GM15510 (cell line): ENCODE results near the gene PIEZO1.

ENCODE experiments used
- POLR2A ChIP-seq: IDR thresholded peaks from 3 replicates; pipeline ENCODE4 v1.6.1; 2011; ENCODE audit warnings: borderline replicate concordance; ENCODE audit not compliant: insufficient read length; ENCODE audit errors: extremely low read depth

The PIEZO1 gene

DNA sequence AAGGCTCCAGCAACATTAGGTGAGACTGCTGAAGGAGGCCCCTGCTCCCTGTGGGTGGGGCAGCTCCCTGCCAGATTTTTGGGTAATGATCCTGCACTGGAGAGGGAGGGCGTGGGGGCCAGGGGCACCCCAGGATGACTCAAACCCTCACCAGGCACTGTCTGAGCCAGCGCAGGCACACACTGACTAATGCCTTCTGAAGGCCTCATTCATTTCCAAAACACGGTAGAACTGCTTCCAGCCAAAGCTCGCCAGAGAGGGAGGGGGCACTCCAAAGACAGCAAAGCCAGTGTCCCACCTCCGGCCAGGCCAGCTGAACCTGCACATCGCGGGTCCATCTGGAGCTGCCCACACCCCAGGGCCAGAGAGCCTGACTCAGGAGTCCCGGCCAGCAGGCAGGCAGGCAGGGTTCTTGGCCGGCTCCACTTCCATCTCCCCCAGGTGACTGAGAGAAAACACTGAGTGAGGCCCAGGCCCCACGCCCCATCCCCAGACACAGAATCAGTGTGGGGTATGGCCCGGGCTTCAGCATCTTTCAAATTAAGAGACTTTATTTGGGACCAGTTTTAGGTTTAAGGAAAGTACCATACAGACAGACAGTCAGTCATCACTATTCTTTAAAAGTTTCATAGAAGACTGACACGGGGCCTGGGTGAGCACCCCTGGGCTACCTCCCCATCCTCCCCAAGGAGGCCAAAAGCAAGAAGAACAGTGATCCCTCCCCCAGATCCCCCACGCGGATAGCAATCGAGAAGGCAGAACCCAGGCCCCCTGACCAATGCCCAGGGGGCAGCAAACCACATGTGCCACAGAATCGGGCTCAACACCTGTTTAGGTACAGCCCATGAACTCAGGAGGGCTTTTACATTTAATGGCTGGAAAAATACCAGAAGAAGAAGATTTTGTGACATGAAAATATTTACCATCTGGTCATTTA, 2.3 kb downstream of the PIEZO1 start:
- TF ChIP-seq POLR2A, result no peak

DNA sequence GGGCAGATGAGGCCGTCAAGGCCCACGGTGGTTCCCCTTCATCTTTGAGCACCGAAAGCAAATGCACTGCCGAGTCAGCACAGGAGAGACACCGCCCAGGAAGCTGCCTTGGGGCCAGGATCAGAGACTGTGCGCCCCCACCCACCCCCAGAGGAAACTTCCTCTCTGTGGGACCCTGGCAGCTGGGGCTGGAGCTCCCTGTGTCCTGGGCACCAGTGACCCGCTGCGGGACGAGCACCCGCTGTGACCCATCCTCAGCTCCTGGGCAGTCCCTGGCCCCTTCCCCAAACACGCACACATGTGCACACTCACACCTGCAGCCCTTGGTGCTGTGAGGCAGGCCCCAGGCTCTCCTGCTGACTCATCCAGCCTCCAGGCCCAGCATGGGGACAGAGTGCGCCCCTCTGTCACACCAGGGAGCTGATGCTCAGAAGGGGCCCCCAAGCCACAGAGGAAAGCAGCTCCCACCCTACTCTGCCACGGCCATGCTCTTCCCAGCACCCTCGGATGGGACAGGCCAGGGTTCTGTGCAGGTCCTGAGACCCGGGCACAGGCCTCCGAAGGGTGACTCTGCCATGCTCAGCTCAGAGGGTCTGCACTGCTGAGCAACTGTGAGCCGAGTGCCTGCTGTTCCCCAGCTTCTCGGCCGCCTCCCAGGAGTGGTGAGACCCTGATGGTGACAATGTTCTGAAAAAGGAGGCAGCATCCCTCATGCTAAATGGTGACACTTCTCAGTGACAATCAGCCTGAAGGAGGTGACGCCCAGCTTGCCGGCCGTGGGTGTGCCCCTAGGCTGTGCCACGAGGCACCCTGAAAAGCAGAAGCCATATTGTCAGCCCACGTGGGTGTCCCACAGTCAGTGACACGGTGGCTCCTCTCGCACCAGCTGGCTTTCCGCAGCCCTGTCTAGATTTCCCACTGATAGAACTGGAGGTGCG, 3.6 kb downstream of the PIEZO1 start:
- TF ChIP-seq POLR2A, result peak; percentile 41

DNA sequence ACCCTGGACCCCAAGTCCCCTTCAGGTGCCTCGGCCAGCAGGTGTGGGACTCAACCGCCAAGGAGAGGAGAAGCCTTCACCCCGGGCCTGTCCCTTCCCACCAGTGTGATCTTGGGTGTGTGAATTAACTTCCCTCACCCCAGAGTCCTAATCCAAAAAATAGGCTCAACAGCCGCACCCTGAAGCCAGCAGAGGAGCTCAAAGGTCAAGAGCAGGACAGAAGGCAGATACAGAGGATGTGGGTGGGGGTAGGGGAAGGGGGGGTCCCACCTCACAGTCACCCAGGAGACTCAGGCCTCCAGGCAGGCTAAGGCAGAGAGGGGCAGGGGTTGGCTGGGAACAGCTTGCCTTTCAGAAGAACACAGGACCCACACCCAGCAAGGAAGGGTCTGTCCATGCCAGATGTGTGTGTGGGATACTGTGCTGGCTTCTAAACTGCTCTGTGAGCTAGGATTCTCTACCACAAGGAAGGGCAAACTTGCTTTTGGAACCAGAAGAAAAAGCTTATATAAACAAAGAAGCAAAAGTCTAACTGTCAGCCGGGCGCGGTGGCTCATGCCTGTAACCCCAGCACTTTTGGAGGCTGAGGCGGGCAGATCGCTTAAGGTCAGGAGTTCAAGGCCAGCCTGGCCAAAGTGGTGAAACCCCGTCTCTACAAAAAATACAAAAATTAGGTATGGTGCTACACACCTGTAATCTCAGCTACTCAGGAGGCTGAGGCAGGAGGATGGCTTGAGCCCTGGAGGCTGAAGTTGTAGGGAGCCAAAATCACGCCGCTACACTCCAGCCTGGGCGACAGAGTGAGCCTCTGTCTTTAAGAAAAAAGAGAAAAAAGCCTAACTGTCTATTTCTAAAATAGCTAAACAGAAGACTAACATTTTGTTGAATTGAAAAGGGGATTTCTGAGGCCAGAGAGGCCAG, 4.6 kb downstream of the PIEZO1 start:
- TF ChIP-seq POLR2A, result no peak

DNA sequence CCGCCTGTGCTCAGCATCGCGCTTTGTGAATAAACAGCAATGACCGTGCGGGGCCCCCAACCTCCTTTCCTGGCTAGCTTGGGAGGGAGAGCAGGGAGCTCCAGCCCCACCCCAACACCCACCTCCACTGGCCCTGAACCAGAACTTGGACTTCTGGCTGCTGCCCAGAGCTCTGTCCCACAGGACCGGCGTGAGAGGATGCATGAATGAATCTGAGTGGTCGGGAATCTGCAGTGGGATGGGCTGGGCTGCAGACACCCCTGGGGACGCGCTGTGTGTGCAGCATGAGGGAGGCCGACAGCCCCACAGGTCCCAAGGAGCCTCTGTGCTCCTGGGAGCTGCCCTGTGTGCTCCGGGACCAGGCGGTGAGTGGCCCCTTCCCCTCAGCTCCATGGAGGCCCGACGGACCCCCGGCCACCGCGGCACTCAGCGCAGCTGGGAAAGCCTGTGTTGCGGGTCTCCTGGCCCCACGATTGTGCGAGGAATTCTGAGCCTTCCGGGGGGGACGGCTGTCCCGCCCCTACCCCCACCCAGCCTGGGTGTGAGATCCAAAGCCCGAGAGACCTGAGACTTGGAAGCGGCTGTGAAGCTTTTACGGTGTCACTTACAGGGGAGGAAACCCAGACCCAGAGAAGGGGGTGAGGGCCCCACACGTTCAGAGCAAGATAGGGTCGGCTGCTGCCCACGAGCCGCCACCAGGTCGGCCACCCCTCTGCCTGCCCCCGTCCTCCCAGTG, 5.4 kb downstream of the PIEZO1 start:
- no peak for TF ChIP-seq POLR2A

DNA sequence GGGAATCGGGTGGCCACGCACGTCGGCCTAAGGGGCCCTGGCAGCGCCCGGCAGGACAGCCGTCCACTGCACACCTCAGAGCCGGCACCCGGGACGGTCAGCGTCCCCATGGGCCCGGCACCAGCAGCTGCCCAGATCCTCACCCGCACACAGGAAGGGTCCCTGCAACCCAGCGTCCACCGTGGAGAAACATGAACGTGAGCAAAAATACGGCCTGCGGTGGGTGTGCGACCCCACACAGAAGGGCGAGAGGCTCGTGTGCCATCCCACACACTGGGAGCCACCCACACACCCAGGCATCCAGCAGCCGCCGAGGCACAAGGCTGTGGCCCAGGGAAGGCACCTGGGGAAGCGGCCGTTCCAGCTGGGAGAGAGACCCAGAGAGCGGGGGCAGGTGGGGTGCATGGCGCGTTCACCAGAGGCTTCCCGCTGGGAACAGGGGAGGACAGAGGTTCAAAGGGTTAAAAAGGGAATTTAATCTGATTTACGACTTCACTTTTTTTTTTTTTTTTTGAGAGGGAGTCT, 6.4 kb downstream of the PIEZO1 start:
- TF ChIP-seq POLR2A, result no peak

DNA sequence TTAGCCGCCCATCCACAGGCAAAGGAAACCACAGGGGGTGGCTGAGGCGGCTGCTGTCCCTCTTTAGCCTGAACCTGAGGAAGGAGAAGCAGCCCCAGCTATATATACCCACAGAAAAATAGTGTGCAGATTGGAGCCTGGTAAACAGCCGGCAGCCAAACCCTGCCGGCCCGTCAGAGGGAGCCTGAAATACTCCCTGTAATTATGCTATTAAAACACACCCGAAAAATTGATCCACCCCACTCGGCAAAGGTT, 6.8 kb downstream of the PIEZO1 start:
- no peak for TF ChIP-seq POLR2A

DNA sequence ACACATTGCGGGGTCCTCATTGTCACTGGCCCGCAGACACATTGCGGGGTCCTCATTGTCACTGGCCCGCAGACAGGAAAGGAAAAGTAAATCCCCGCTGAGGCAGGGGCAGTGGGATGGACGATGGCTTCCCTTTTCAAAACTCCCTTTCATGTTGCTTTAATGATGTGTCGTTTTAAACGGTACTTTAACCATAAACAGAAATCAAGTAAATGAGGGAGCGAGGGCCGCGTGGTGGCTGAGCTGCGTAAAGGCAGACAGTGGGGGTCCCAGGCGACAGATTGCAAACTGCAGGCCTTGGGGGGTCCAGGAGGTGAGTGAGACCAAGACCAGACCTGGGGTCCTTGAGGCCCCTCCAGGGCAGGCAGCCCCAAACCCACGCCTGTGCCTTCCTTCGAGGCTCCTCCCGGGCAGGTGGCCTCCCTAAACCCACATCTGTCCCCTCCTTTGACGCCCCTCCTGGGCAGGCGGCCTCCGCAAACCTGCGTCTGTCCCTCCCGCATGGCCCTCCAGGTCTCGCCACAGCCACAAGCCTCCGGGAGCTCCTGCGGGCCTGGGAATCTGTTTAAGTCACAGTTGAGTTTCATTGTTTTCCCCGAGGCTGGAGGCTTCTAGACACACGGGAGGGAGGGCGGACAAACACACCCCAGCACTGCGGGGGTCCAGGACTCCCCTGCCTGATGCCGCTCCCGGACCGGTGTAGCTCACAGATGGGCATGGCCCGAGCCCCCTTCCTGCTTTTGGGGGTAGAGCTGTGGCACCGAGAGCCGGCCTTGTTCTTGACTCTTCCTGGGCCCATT, 7.3 kb downstream of the PIEZO1 start:
- no peak for TF ChIP-seq POLR2A

DNA sequence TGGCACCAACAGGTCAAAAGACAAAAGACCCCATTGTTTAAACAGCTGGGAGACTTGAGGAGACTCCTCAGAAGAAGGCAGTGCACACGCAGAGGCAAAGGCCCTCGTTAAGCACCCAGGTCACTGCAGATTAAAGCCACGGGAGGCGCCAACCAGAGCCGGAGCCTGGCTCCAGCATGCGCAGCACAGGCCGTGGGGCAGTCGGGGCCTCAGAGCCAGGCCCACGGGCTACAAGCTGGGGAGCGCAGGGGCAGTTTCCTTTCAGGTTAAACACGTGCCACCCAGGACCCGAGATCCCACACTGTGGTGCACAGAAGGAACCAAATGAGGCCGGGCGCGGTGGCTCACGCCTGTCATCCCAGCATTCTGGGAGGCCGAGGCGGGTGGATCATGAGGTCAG, 9.2 kb downstream of the PIEZO1 start:
- TF ChIP-seq POLR2A, result no peak

DNA sequence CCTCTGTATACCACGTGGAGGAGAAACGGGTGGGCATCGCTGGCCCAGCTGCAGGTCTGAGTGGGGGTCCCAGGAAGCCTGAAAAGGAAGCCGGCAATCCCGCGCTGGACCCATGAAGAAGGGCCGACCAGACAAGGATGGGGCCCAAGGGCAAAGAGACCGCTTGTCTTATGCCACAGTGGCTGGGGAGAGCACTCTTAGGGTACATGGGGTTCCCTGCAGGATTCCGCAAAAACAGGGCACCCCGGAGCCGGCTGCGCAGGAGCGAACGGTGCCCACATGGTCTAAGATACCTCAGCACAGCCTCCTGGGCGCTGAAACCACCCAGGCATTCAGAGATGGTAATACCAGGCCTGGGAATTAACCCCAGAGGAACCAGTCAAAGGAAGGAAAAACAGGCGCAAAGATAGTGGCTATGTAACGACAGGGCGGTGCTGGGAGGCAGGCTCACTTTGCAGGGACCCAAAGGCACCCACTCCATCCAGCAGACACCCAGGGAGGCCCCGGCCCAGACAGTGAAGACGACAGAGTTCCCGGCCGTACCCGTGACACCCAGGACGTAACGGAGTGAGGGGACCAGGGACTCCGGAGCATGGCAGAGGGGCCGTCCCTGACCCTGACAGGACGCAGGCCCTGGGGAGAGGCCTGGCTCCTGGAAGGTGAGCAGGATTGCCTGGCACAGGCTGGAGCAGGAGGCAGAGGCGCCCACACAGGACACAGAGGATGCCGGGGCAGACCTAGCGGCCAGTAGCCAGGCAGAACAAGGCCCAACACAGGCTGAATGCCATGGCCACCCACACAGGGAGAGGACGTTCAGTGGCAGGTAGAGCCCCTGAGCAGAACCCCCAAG, 10.3 kb downstream of the PIEZO1 start:
- TF ChIP-seq POLR2A, result no peak

DNA sequence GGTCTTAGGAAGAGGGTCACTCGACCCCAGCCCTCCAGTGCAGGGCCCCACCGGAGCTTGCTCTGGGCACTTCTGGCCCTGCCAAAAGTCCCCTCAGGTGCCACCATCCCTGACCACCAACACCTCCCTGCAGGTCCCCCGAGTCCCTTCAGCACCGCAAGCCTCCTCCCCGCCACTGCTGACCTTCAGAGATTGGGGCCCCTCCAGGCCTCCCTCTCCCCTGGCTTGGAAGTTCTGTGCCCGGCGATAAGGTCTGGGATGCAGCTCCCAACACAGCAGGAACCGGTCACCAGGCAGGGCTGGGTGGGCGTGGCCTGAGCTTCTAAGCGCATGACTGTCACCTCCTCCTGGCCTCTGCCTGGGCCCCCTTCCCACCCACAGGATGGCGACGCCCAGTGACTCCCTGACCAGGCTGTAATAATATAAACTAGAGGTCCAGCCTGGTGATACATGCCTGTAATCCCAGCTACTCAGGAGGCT, 11.2 kb downstream of the PIEZO1 start:
- TF ChIP-seq POLR2A, result no peak

DNA sequence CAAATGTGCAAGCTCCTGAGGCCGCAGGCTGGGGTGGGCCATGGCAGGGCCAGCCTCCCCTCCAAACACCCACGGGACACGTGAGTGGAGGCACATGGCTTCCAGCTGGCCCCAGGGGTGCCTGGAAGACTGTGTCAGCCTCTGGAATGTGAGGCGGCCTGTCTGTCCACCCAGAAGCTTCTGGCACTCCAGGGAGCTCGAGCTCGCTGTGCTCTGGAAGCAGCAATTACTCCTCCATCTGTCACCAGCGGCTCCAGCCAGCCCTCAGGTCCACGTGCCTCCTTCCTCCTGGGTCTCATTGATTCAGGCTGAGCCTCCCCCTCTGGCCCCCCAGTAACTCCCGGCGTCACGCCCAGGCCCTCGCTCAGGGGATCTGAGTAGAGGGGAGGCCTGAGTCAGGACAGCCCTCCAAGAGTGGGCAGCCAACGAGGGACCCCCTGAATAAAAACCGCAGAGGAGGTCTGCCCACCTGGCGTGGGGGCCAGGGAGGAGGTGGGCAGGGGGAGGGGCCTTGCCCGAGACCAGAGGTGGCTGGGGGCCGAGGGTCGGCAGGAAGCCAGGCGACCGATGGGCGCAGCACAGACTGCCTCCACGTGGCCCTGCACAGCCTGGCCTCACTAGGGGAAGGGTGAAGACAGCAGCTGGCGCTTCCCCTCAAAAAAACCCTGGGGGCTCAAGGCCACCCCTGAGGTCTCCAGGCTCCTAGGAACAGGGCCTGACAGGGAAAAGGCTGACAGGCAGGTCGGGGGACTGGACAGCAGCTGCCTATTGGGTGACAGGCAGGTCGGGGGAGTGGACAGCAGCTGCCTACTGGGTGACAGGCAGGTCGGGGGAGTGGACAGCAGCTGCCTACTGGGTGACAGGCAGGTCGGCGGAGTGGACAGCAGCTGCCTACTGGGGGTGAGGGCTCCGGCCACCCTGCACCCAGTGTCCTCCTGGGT, 11.9 kb downstream of the PIEZO1 start:
- no peak for TF ChIP-seq POLR2A

DNA sequence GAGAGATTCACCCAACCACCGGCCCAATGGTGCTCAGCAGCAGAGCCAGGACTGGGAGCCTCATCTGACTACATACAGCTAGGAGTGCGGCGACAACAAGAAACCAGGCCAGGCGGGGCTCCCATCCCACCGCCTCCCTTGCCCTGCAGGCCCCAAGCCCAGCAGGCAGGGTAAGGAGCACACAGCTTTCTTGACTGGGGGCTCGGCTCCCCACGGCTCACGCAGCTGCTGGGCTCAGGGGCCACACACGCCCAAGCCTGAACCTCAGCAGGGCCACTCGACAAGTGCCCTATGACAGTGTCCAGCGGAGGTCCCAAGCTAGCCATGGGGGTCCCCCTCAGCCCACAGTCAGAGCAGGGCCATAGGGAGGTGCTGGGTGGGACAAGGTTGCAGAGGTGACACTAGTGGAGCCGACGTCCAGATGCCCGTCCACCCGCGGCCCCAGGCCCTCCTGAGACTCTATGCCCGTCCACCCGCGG, 13.7 kb downstream of the PIEZO1 start:
- no peak for TF ChIP-seq POLR2A
